WTC11 (cell line): Measurements from ENCODE around the gene TASP1. TPM values are rescaled to one million over a fixed set of nuclear protein-coding genes. Genes with fewer than 3 reads are reported as not detected.
A peak's percentile ranks its signal among the peaks of the same experiment; 100 is the strongest.

Source experiments
- ATAC-seq: fragments of 200-7000 bp; cut with Tn5 transposase; 2 replicates; pipeline ENCODE4 v1.10.0; 2021; ENCODE audit warnings: mild to moderate bottlenecking, moderate library complexity
- CTCF ChIA-PET: fragments of 300-600 bp; sonication (Branson Sonifier 250); formaldehyde crosslinking; loops from one replicate; lab custom pipeline; 2021; ENCODE audit warnings: antibody characterized with exemption; lab: Charles Lee
- POLR2A ChIA-PET: fragments of 350-600 bp; sonication (Branson Sonifier 250); formaldehyde crosslinking; loops from one replicate; lab custom pipeline; 2021; ENCODE audit warnings: antibody characterized with exemption; lab: Charles Lee
- DNase-seq: peaks from one replicate; pipeline ENCODE4 v3.0.0; 2021; ENCODE audit warnings: low spot score
- H3K27ac Mint-ChIP-seq: 2 replicates; pipeline ENCODE4 v1.8.0; 2021; ENCODE audit warnings: mixed read lengths
- H3K27me3 Mint-ChIP-seq: 2 replicates; pipeline ENCODE4 v1.8.0; 2021; ENCODE audit warnings: low read depth, mild to moderate bottlenecking, moderate library complexity, mixed read lengths
- H3K36me3 Mint-ChIP-seq: 2 replicates; pipeline ENCODE4 v1.8.0; 2021; ENCODE audit warnings: mixed read lengths
- H3K4me1 Mint-ChIP-seq: 2 replicates; pipeline ENCODE4 v1.8.0; 2022; ENCODE audit warnings: mixed read lengths
- H3K4me3 Mint-ChIP-seq: 2 replicates; pipeline ENCODE4 v1.8.0; 2021; ENCODE audit warnings: mild to moderate bottlenecking, moderate library complexity, mixed read lengths
- H3K9me3 Mint-ChIP-seq: 2 replicates; pipeline ENCODE4 v1.8.0; 2021; ENCODE audit warnings: mixed read lengths
- ATF2 ChIP-seq: sonication (generic); formaldehyde crosslinking; IDR thresholded peaks from 2 replicates; pipeline ENCODE4 v1.8.1; 2022; ENCODE audit warnings: low read depth, missing genetic modification reagents, borderline replicate concordance
- E2F1 ChIP-seq: sonication (generic); formaldehyde crosslinking; IDR thresholded peaks from 2 replicates; pipeline ENCODE4 v1.8.0; 2022; ENCODE audit warnings: mild to moderate bottlenecking, missing genetic modification reagents
- E2F5 ChIP-seq: sonication (generic); formaldehyde crosslinking; IDR thresholded peaks from 2 replicates; pipeline ENCODE4 v1.8.1; 2022; ENCODE audit warnings: mild to moderate bottlenecking, moderate library complexity, missing genetic modification reagents
- ELF4 ChIP-seq: sonication (generic); formaldehyde crosslinking; IDR thresholded peaks from 2 replicates; pipeline ENCODE4 v1.8.1; 2022; ENCODE audit warnings: low read depth, mild to moderate bottlenecking, moderate library complexity, missing genetic modification reagents
- EMX1 ChIP-seq: fragments of 250-450 bp; sonication (Bioruptor Pico); IDR thresholded peaks from 2 replicates; pipeline ENCODE4 v1.8.0; 2021; ENCODE audit warnings: mild to moderate bottlenecking
- JAZF1 ChIP-seq: fragments of 250-450 bp; sonication (Bioruptor Pico); IDR thresholded peaks from 2 replicates; pipeline ENCODE4 v1.9.0; 2021; ENCODE audit warnings: moderate library complexity, mild to moderate bottlenecking, inconsistent platforms
- JUN ChIP-seq: sonication (generic); formaldehyde crosslinking; IDR thresholded peaks from 2 replicates; pipeline ENCODE4 v1.8.0; 2023; ENCODE audit warnings: mild to moderate bottlenecking, missing genetic modification reagents
- MLX ChIP-seq: sonication (generic); formaldehyde crosslinking; IDR thresholded peaks from 2 replicates; pipeline ENCODE4 v1.8.1; 2023; ENCODE audit warnings: mild to moderate bottlenecking, missing genetic modification reagents, moderate library complexity
- MXD4 ChIP-seq: fragments of 250-450 bp; sonication (Bioruptor Pico); IDR thresholded peaks from 2 replicates; pipeline ENCODE4 v1.8.0; 2021; ENCODE audit warnings: mild to moderate bottlenecking, moderate library complexity, borderline replicate concordance
- MYBL2 ChIP-seq: sonication (generic); formaldehyde crosslinking; IDR thresholded peaks from 2 replicates; pipeline ENCODE4 v1.8.1; 2023; ENCODE audit warnings: mild to moderate bottlenecking, moderate library complexity, missing genetic modification reagents
- NR2C2 ChIP-seq: sonication (generic); formaldehyde crosslinking; IDR thresholded peaks from 2 replicates; pipeline ENCODE4 v1.8.0; 2022; ENCODE audit warnings: mild to moderate bottlenecking, missing genetic modification reagents
- SMAD4 ChIP-seq: sonication (generic); formaldehyde crosslinking; IDR thresholded peaks from 2 replicates; pipeline ENCODE4 v1.8.0; 2022; ENCODE audit warnings: mild to moderate bottlenecking, missing genetic modification reagents
- USF1 ChIP-seq: sonication (generic); formaldehyde crosslinking; IDR thresholded peaks from 2 replicates; pipeline ENCODE4 v1.8.0; 2022; ENCODE audit warnings: mild to moderate bottlenecking, missing genetic modification reagents
- USF2 ChIP-seq: sonication (generic); formaldehyde crosslinking; IDR thresholded peaks from 2 replicates; pipeline ENCODE4 v1.8.1; 2023; ENCODE audit warnings: mild to moderate bottlenecking, missing genetic modification reagents, moderate library complexity
- ZBTB43 ChIP-seq: sonication (generic); formaldehyde crosslinking; IDR thresholded peaks from 2 replicates; pipeline ENCODE4 v1.8.1; 2023; ENCODE audit warnings: mild to moderate bottlenecking, missing genetic modification reagents
- ZNF121 ChIP-seq: sonication (generic); formaldehyde crosslinking; IDR thresholded peaks from 2 replicates; pipeline ENCODE4 v1.8.0; 2023; ENCODE audit warnings: missing genetic modification reagents
- ZNF219 ChIP-seq: sonication (generic); formaldehyde crosslinking; IDR thresholded peaks from 2 replicates; pipeline ENCODE4 v1.8.0; 2023; ENCODE audit warnings: missing genetic modification reagents, mild to moderate bottlenecking, borderline replicate concordance
- ZNF281 ChIP-seq: sonication (generic); formaldehyde crosslinking; IDR thresholded peaks from 2 replicates; pipeline ENCODE4 v1.8.0; 2023; ENCODE audit warnings: mild to moderate bottlenecking, missing genetic modification reagents
- ZNF317 ChIP-seq: sonication (generic); formaldehyde crosslinking; IDR thresholded peaks from 2 replicates; pipeline ENCODE4 v1.8.1; 2023; ENCODE audit warnings: low read depth, mild to moderate bottlenecking, moderate library complexity, missing genetic modification reagents, borderline replicate concordance
- ZNF423 ChIP-seq: fragments of 250-450 bp; sonication (Bioruptor Pico); IDR thresholded peaks from 2 replicates; pipeline ENCODE4 v2.1.2; 2022; ENCODE audit warnings: mild to moderate bottlenecking, moderate library complexity
- total RNA-seq: library from RNA; stranded (reverse); gene quantifications from 3 replicates; pipeline ENCODE4 v1.2.3, GENCODE V29; 2021

The TASP1 gene
- total RNA-seq, 1 experiment from 2014 or later = 12.4 TPM

GRCh38 chr20:13671512-13671911 is 32.8 kb upstream of the TASP1 start (continued):
- no peak for TF ChIP-seq ATF2 (CRISPR knock-in tag)
- no peak for TF ChIP-seq NR2C2 (CRISPR knock-in tag)
- no peak for TF ChIP-seq MXD4 (CRISPR knock-in tag)
- TF ChIP-seq, all 79 proteins: peak for 0

- ChIA-PET CTCF (no interaction called here), POLR2A (no interaction called here)
- Mint-ChIP-seq H3K4me3 (no peak overlapping the region), H3K9me3 (peaks cover 7% of the 10 kb centered on the region; the same call in 1 of the 2 replicates), H3K36me3 (no peaks in the 10 kb centered on the region), H3K27me3 (no peaks in the 10 kb centered on the region), H3K4me1 (peaks cover 10% of the 10 kb centered on the region), H3K27ac (no peak overlapping the region)
- DNase-seq (peak; percentile 16), ATAC-seq (peak; percentile 88)
- TF ChIP-seq JUN (no peak), ELF4 (CRISPR knock-in tag) (no peak), ZNF219 (CRISPR knock-in tag) (no peak), NR2C2 (CRISPR knock-in tag) (no peak), E2F5 (CRISPR knock-in tag) (no peak), ZNF423 (CRISPR knock-in tag) (no peak), MLX (CRISPR knock-in tag) (no peak), EMX1 (CRISPR knock-in tag) (no peak), MYBL2 (no peak), ZNF121 (CRISPR knock-in tag) (no peak), ZBTB43 (CRISPR knock-in tag) (no peak), SMAD4 (CRISPR knock-in tag) (no peak), E2F1 (CRISPR knock-in tag) (no peak)
These were observed 31.4 kb upstream of the TASP1 start for GRCh38 chr20:13670160-13670559.

- DNase-seq (no peak), ATAC-seq (no peak)
- no peaks in the 10 kb centered on the region for H3K36me3 Mint-ChIP-seq
- H3K9me3 Mint-ChIP-seq = 0 out of 2 replicates have a peak, but pooled peaks cover 3% of the 10 kb centered on the region
- ChIA-PET CTCF (no interaction called here), POLR2A (no interaction called here)
- no peak overlapping the region for H3K4me3 Mint-ChIP-seq
- no peak overlapping the region for H3K27ac Mint-ChIP-seq
- no peaks in the 10 kb centered on the region for H3K27me3 Mint-ChIP-seq
- TF ChIP-seq USF1 (CRISPR knock-in tag) (peak; percentile 29; the same call in 1 of the 2 replicates), USF2 (CRISPR knock-in tag) (peak; percentile 63), JAZF1 (CRISPR knock-in tag) (no peak), ZNF317 (no peak), ZNF281 (no peak)
- H3K4me1 Mint-ChIP-seq = peaks cover 10% of the 10 kb centered on the region
These were observed 27.1 kb upstream of the TASP1 start for GRCh38 chr20:13665709-13666395.
